H4 (cell line): Measurements from ENCODE around the gene PHF21B. TPM values are rescaled to one million over a fixed set of nuclear protein-coding genes. Genes with fewer than 3 reads are reported as not detected.
"Not testable (repeated sequence)": the region's sequence is repeated elsewhere in the genome, so short reads cannot be mapped to it uniquely, and the experiment has no call there.

Source experiments
- DNase-seq: peaks from one replicate; pipeline ENCODE4 v3.0.0-alpha.2; 2015; ENCODE audit warnings: low spot score
- total RNA-seq: library from RNA; depleted of rRNA; stranded (reverse); fragments of >200 nt; shearing (Covaris generic); gene quantifications from 2 replicates; pipeline ENCODE4 v1.2.3, GENCODE V29; 2014

PHF21B gene
- total RNA-seq, 1 experiment from 2014 or later = 0.66 TPM

DNA sequence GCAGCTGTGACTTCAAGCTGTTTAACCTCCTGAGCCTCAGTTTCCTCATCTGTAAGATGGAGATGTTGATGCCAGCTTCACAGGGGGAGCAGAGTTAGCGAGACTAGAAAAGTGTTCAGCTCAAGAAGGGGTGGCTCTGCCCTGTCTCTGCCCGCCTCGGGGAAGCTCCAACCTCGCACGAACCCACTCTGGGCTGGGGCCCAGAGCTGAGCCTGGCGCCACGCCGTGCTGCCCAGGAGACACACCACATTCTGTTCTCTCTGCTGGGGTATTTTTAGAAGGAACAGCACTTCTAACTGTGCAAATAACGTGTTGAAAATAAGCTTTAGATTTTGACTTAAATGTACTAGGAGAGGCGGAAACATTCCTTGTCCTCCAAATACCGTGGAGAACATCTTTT is 74.1 kb downstream of the PHF21B start:
- no peak for DNase-seq

DNA sequence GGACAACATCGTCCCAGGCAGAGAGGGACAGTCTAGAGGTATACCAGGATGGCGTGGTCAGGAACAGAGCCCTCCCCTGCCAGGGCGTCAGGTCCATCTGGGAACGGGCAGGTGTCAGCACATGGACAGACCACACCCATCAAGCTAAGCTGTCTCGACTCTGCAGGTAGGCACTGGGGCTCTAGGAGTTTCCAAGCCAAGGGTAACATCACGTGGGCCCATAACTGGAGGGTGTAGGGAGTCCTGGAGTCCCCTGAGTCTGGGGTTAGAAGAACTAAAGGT is 75.4 kb downstream of the PHF21B start:
- no peak for DNase-seq

DNA sequence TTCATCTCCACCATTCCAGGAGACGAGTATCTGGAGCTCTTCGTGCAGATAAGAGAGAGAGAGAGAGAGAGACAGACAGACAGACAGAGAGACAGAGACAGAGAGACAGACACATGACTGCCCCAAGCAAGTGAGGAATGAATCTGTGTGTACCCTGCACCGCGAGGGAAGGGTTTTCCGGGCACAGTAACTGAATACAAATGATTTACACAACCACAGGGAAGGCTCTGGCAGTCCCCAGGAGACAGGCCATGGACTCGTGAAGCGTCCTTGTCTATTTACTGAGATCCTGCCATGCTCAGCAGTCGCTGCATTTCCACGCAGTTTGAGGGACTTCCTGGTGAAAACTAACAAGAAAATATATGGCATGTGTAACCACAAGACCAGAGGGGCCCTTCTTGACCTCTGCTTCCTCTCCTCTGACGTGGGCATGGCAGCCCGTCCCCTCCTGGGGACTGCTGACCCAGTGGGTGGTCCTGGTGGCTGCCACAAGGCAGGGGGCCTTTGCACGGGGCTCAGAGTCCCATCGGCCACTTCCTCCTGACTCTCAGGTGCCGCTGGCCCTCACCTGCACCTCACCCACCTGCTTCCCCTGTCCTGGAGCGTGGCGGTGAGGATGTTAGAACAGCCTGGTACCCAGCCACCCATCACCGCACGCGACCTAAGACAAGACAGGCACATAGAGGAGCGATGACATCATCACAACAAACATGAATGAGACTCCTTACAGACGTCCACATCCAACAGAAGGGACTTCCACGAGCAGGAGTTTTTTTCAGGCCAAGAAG is 75.9 kb downstream of the PHF21B start:
- no peak for DNase-seq

DNA sequence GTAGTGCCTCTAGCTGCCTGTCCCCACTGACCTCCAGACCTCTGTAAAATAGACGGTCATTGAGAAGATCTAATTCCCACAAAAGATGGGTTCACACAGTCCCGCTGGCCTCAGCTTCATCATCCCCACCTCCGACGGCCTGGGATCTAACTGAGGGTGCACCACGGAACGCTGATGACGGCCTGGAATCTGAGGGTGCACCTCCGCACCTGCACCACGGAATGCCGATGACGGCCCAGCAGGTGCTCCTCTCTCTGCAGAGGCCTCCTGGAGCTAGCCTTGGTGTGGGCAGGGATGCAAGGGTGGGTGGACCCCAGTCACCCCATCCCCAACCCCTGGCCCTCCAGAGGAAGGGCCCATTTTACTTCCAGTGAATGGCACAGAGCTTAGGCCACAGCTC is 77.3 kb downstream of the PHF21B start:
- DNase-seq = no peak

DNA sequence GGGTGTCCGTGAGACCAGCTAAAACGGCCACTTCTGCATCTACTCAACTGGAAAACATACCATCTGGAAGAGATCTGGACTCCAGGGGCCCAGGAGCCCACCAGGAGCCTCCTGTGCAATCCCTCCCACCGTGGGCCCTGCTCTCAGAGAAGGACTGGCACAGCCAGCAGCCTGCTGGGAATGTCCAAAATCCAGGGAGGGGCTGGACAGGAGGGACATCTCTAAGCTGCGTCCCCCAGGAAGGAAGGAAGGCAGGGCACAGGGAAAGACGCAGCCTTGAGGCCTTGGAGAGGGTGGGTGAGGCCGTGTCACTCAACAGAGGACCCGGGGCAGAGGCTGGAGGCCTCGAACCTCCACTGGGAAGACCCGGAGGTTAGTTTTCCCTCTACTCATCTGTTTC is 78.0 kb downstream of the PHF21B start:
- no peak for DNase-seq

DNA sequence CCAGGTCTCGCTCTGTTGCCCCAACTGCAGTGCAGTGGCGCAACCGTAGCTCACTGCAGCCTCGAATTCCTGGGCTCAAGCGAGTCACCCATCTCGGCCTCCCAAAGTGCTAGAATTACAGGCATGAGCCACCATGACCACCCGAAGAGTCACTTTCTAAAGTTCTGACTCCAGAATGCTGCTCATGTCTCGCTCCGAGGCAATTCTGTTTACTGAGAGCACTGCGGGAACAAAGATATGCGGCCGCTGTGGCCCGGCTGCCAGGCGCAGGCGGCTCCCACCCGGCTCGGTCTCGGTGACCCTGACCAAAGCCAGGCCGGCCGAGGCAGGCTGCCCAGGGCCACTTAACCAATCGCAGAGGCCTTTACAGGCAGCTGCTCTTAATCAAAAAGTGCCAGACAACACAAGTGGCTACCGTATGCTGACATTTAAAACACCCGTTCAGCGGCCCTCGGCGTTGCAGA is 78.7 kb downstream of the PHF21B start:
- no peak for DNase-seq

DNA sequence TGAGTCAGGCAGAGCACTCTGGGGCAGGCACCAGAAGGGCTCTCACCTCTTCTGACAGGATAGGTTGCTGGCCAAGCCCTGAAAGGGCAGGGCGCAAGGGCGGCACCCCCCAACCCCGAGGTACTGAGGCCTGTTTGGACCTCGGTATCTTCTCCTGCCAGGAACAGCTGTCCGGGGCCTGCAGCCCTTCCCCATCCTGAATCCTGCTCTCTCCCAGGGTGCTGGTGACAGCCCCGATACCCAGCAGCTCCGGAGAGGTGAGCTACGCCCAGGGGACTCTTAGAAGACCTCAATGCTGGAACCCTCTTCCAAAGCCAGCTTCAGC is 79.1 kb downstream of the PHF21B start:
- no peak for DNase-seq

DNA sequence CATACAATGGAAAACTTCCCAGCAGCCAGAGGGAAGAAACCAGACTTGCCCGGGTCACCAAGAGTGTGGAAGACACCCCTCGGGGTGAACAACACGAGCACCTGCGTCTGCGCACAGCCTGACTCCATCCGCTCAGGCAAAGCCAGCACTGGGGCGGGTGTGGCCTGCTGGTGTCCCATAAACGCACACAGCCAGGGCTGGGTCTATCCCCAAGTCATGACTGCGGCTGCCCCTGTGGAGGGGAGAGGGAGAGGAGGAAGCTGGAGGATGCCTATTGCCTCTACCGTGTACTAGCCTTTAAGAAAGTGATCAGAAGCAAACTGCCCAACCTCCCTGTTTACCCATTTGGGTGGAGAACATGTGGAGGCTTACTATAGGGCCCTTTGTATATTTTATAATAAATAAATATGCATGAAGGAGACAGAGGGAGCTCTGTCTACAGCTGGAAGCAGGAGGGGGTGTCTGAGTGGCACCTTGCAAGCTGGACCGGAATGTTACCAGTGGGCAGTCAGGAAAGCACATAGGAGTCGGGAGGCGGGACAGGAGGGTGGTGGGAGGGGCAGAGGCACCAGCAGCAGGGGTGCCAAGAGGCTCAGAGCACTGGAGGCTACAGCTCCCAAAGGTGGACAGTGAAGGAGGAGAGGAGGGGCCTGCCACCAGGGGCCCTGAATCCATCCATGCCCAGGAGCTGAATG is 79.6 kb downstream of the PHF21B start:
- DNase-seq = no peak

DNA sequence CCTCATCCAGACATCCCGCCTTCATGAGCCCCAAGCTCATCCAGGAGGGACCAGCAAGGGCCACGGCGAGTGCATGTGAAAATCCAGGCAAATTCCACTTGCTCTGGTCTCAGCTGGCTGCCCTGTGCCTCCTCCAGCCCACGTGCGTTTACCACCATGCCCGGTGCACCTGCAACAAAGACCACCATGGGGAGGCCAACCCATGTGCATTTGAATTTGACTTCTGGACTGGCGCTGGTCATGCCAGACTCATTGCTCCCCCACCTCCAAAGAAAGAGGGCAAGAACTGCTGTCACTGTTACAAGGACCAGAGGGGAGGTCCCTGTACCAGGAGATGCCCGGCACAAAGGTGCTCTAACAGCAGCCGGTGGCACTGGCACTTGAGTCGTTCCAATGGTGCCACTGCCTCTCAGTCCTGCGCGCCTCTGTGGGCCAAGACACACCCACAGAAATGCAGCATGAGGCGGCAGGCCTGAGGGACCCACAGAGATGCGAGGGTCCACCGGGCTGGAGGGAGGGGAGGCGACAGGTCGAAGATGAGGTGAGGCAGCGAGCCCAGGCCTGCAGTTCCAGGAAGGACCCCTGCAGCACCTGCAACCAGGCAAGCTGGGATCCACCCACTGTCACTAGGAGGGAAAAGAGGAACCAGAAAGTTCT is 80.3 kb downstream of the PHF21B start:
- DNase-seq = no peak

DNA sequence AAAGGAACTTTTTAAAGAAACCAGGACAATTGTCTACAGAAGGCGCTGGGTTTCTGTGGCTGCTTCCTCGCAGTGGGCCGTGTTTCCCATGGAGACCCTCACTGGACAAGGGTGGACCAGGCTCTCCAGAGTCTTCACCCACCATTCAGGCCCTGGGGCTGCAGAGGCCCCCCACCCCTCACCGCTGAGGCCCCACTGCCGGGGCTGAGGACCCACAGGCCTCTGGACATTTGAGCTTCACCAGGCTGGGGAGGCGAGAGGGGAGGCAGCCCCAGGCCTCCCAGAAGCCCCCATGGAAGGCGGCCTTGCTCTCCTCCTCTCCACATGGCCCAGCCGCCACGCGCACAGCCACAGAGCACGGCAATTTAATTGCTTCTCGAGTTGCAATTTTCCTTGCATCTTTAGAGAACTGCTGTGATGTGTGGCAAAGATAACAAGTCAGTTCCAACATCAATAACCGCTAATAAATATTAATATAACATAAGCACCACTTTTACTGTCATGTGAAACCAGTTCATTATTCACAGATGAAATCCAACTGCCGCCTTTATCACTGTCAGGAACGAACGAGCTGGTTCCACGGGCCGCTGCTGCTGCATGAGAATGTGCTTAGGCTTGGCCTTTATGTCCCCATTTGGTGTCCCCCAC is 81.0 kb downstream of the PHF21B start:
- DNase-seq = no peak

DNA sequence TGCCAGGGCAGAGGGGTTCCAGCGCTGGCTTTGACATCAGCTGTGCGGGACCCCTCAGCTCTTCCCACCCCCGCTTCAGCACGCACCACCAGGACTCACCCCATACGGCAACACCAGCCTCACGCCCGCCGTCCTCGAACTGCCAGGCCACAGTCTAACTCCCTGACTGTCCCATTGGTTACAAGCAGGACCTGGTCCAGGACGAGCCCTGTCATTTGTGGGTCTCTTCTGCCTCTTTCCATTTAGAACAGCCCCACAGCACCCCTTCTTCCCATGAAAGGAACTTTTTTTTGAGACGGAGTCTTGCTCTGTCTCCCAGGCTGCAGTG is 81.7 kb downstream of the PHF21B start:
- no peak for DNase-seq

DNA sequence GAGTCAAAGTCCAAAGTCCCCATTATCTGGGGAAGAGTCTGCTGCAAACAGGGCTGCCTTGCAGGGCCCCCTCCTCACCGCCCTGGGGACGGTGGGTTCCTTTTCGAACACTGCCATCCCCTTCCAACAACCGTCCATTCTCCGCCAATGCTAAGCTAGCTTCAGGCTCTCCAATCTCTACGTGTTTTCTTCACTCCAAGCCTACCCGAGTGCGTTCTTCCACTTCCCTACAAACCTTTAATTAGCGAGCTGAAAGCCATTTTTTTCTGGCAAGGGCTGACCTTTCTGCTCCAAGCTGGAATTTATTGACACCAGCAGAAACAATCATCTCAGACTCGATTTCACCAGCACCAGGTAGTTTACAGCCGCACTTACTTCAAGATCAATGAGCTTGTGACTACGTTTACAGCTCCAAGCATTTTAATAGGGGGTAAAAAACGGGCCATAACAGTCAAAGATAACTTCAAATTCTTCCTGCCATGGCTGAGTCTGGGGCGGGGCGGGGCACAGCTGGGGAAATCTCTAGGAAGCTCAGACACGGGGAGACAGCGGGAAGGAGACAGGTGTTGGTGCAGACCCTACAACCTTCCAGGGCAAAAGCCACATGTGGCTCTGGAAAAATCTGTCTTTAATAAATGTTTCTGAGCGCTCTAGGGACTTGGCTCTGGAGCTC is 82.2 kb downstream of the PHF21B start:
- DNase-seq = no peak

DNA sequence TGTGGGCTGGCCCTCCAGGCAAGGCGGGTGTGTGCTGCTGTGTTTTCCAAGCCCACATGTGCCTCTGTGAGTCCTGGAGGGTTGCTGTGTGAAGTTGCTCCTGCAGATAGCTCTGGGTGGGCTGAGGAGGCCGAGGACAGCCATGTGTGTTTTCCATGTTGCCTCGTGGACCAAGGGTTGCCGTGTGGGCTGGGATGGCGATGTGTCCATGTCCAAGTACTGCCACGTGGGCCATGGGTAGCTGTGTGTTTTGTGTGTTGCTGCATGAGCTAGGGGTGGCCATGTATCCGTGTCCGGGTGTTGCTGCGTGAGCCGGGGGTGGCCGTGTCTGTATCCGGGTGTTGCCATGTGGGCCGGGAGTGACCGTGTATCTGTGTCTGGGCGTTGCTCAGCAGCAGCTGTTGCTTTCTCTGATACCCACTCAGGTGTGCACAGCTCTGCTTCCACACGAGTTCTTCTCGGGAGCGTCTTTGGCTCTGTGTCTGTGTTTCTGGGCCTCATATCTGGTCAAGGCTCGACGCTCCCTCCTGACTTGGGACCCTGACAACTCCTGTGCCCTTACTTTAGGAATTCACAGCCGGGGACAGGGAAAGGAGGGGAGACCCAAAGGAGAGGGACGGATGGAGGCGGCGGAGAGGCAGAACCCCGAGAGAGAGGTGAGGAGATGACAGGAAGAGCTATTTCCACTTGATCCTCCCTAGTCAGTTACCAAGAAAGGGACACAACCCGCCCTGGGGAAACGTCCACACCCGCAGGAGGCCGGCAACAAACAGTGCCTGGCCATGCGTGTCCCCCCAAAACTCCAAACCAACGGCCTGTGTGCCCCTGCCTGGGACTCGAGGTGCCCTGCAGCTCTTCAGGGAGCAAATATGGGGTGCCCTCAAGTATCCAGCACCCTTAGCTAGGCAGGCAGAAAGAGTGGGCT is 83.1 kb downstream of the PHF21B start:
- no peak for DNase-seq

DNA sequence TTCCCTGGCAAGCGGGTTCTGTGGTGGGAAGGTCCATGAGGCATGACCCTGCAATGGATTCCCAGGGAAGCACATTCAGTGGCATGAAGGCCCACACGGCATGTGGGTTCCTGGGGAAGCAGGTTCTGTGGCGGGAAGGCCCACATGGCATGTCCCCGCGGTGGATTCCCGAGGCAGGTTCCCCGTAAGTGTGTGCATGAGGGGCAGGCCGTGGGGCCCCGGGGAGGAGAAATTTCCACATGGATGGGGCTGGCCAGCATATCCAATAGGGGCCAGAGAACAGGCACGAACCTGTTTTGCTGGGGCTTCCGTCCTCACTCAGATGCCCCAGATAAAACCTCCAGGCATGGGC is 83.7 kb downstream of the PHF21B start:
- no peak for DNase-seq

DNA sequence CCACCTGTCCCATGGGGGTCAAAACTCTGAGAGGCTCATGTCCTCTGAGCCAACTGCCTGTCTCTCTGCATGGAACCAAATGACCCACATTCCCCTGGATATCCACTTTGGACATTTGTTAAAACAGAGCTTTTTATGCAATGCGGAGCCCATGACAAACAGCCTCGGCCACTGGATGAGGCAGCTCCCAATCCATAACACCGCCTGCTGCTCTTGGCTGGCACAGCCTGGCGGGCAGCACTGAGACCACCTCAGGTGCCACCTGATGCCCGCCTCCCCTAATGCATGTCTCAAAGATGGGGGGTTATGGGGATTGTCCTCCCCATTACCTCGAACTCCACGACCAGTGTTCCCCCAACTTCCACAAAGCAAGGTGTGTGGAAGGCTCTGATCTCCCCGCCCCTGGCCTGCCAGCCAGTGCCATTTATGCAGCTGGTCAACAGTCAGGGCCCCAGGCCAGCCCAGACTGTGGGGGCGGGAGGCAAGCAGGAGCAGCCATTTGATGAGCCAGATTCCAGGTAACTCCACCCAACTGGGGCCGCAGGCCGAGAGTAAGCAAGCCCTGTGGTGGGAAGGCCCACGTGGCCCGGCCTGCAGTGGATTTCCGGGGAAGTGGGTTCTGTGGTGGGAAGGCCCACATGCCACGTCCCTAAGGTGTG is 84.2 kb downstream of the PHF21B start:
- DNase-seq = no peak

DNA sequence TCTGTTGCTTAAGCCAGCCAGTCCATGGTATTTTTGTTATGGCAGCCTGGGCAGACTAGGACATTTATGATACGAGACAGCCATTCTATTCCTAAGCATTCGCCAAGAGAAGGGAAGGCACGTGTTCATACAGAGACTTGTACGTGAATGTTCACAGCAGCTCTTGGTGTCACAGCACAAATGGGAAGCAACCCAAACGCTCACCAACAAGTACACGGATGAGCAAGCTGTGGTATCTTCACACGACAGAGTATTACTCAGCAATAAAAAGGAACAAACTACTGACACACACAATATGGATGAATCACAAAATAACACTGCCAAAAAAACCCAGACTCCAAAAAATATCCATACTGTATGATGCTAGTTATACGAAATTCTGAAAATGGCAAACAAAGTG is 85.1 kb downstream of the PHF21B start:
- DNase-seq = no peak

DNA sequence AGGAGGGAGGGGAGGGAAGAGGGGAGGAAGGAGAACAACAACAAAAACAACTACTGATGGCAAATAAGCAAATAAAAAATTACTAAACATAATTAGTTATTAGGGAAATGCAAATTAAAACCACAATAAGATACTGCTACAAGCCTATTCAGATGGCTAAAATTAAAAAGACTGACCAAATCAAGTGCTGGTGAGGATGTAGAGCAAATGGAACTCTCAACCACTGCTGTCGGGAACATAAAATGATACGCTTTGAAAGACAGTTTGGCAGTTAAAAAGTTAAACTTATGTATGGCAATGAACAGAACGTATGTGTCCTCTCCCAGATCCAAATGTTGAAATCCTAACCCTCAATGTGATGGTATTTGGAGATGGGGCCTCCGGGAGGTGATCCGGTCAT is 85.7 kb downstream of the PHF21B start:
- no peak for DNase-seq

DNA sequence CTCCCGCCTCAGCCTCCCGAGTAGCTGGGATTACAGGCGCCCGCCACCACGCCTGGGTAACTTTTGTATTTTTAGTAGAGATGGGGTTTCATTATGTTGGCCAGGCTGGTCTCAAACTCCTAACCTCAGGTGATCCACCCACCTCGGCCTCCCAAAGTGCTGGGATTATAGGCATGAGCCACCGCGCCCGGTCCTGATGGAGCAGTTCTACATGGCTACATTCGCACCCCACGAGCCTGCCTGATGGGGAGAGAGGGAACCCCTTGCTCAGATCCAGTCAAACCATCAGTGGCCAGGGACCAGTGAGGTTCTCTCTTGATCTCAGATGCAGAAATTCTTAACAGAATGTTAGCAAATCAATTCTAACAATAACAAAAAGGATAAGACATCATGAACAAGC is 88.0 kb downstream of the PHF21B start:
- not testable (repeated sequence) for DNase-seq

DNA sequence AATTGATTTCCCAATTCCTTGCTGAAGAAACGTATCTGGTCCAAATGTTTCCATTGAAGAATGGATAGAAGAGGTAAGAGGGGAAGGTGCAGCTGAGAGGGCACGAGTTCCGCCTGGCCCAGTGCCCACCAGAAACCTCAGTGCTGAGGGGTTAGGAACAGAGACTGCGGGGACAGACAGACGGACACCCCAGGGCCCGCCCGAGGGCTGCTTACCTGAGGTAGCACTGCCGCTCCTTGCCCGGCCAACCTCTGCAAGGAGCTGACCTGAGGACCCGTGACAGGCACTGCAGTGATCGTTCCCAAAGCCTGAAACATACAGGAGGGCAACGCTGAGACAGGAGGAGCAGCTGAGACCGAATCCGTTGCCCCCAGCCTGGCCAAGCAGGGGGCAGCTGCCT is 89.6 kb downstream of the PHF21B start:
- no peak for DNase-seq

DNA sequence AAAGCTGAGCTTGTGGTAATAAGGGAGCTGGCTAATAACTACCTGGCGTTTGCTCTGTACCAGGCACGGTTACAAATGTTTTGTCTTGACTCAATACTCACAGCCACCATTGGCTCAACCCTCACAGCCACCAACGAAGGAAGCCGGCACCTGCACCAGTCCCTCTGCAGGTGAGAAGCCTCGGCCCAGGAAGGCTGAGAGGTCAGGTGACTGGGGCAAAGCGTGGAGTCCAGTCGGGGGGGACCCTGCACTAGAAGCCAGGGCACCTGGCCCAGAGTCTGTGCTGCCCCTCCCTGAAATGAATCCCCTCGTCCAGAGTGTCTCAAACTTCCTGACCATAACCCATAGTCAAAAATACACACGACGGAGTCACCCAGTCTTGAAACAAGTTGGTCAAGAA is 90.1 kb downstream of the PHF21B start:
- no peak for DNase-seq

DNA sequence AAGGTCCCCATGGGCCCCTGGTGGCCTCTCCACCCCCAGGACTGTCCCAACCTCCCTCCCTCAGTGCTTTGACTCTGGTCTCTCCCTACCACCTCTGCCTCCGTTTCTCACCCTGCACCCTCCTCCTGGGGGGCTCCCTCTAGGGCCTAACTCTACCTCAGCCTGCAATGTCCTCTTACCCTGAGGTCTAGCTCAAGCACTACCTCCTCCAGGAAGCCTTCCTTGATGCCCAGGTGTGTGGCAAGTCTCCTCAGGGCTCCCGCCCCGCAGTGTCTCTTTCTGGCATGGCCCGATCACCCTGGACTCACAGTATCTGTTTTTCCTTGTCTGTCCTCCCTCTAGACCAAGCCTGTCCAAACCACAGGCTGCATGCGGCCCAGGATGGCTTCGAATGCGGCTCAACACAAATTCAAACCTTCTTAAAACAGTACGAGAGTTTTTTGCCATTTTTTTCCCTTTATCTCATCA is 90.8 kb downstream of the PHF21B start:
- DNase-seq = no peak
